ENCODE data around the gene SBK3.
"Not testable (repeated sequence)": the region's sequence is repeated elsewhere in the genome, so short reads cannot be mapped to it uniquely, and the experiment has no call there.

Gene SBK3

GRCh38 chr19:55502197-55502952 is 43.0 kb downstream of the SBK3 start:
- no peaks in the 10 kb centered on the region for H3K9me3 Mint-ChIP-seq
- H3K27ac Mint-ChIP-seq, result peak overlapping the region; percentile 3
- intact Hi-C loops (cut with micrococcal nuclease), result no loop called here
- no peak overlapping the region for H3K4me3 Mint-ChIP-seq
- H3K27me3 Mint-ChIP-seq, result peaks cover 19% of the 10 kb centered on the region
- no peaks in the 10 kb centered on the region for H3K36me3 Mint-ChIP-seq (ENCODE audit: low read depth)
- H3K4me1 Mint-ChIP-seq (ENCODE audit: low read depth), result peaks cover 19% of the 10 kb centered on the region

GRCh38 chr19:55500368-55500952 is 44.9 kb downstream of the SBK3 start:
- Mint-ChIP-seq H3K9me3 (no peaks in the 10 kb centered on the region), H3K4me3 (no peak overlapping the region), H3K4me1 (ENCODE audit: low read depth) (peaks cover 19% of the 10 kb centered on the region), H3K36me3 (ENCODE audit: low read depth) (no peaks in the 10 kb centered on the region), H3K27ac (peak overlapping the region; percentile 28), H3K27me3 (peaks cover 18% of the 10 kb centered on the region)
- intact Hi-C loops (cut with micrococcal nuclease), result no loop called here

GRCh38 chr19:55498246-55498840 is 47.0 kb downstream of the SBK3 start:
- intact Hi-C loops (cut with micrococcal nuclease), result no loop called here
- no peaks in the 10 kb centered on the region for H3K36me3 Mint-ChIP-seq (ENCODE audit: low read depth)
- peaks cover 17% of the 10 kb centered on the region for H3K4me1 Mint-ChIP-seq (ENCODE audit: low read depth)
- H3K27ac Mint-ChIP-seq, result no peak overlapping the region
- H3K9me3 Mint-ChIP-seq, result no peaks in the 10 kb centered on the region
- peaks cover 22% of the 10 kb centered on the region for H3K27me3 Mint-ChIP-seq
- H3K4me3 Mint-ChIP-seq, result no peak overlapping the region

GRCh38 chr19:55497763-55498162 is 47.6 kb downstream of the SBK3 start:
- Mint-ChIP-seq H3K4me3 (no peak overlapping the region), H3K4me1 (ENCODE audit: low read depth) (peaks cover 13% of the 10 kb centered on the region), H3K27ac (no peak overlapping the region), H3K27me3 (peaks cover 25% of the 10 kb centered on the region), H3K9me3 (no peaks in the 10 kb centered on the region), H3K36me3 (ENCODE audit: low read depth) (no peaks in the 10 kb centered on the region)
- intact Hi-C loops (cut with micrococcal nuclease), result no loop called here

GRCh38 chr19:55496820-55497219 is 48.5 kb downstream of the SBK3 start:
- H3K36me3 Mint-ChIP-seq (ENCODE audit: low read depth); H3K9me3 Mint-ChIP-seq; intact Hi-C loops (cut with micrococcal nuclease); H3K4me3 Mint-ChIP-seq; H3K27ac Mint-ChIP-seq: not testable (repeated sequence)
- H3K4me1 Mint-ChIP-seq (ENCODE audit: low read depth), result peaks cover 13% of the 10 kb centered on the region
- peaks cover 28% of the 10 kb centered on the region for H3K27me3 Mint-ChIP-seq

- peaks cover 34% of the 10 kb centered on the region for H3K27me3 Mint-ChIP-seq
- no peaks in the 10 kb centered on the region for H3K36me3 Mint-ChIP-seq (ENCODE audit: low read depth)
- intact Hi-C loops (cut with micrococcal nuclease), result no loop called here
- H3K4me3 Mint-ChIP-seq, result no peak overlapping the region
- H3K27ac Mint-ChIP-seq, result no peak overlapping the region
- peaks cover 13% of the 10 kb centered on the region for H3K4me1 Mint-ChIP-seq (ENCODE audit: low read depth)
- no peaks in the 10 kb centered on the region for H3K9me3 Mint-ChIP-seq
Observed at GRCh38 chr19:55495646-55496349, 49.5 kb downstream of the SBK3 start.

GRCh38 chr19:55494172-55494761 is 51.1 kb downstream of the SBK3 start:
- intact Hi-C loops (cut with micrococcal nuclease), result no loop called here
- Mint-ChIP-seq H3K9me3 (no peaks in the 10 kb centered on the region), H3K4me1 (ENCODE audit: low read depth) (peaks cover 13% of the 10 kb centered on the region), H3K27me3 (peaks cover 39% of the 10 kb centered on the region), H3K36me3 (ENCODE audit: low read depth) (no peaks in the 10 kb centered on the region), H3K4me3 (no peak overlapping the region), H3K27ac (no peak overlapping the region)

GRCh38 chr19:55493645-55494171 is 51.6 kb downstream of the SBK3 start:
- intact Hi-C loops (cut with micrococcal nuclease), result no loop called here
- Mint-ChIP-seq H3K27me3 (peaks cover 42% of the 10 kb centered on the region), H3K36me3 (ENCODE audit: low read depth) (no peaks in the 10 kb centered on the region), H3K4me3 (no peak overlapping the region), H3K27ac (no peak overlapping the region), H3K9me3 (no peaks in the 10 kb centered on the region), H3K4me1 (ENCODE audit: low read depth) (peaks cover 8% of the 10 kb centered on the region)

GRCh38 chr19:55493052-55493644 is 52.2 kb downstream of the SBK3 start:
- peaks cover 13% of the 10 kb centered on the region for H3K4me1 Mint-ChIP-seq (ENCODE audit: low read depth)
- no peaks in the 10 kb centered on the region for H3K36me3 Mint-ChIP-seq (ENCODE audit: low read depth)
- peaks cover 46% of the 10 kb centered on the region for H3K27me3 Mint-ChIP-seq
- H3K4me3 Mint-ChIP-seq, result no peak overlapping the region
- no peak overlapping the region for H3K27ac Mint-ChIP-seq
- no peaks in the 10 kb centered on the region for H3K9me3 Mint-ChIP-seq
- intact Hi-C loops (cut with micrococcal nuclease), result no loop called here

GRCh38 chr19:55492362-55492944 is 52.9 kb downstream of the SBK3 start:
- intact Hi-C loops (cut with micrococcal nuclease), result no loop called here
- peaks cover 20% of the 10 kb centered on the region for H3K4me1 Mint-ChIP-seq (ENCODE audit: low read depth)
- H3K4me3 Mint-ChIP-seq, result no peak overlapping the region
- no peaks in the 10 kb centered on the region for H3K9me3 Mint-ChIP-seq
- peaks cover 49% of the 10 kb centered on the region for H3K27me3 Mint-ChIP-seq
- H3K36me3 Mint-ChIP-seq (ENCODE audit: low read depth), result no peaks in the 10 kb centered on the region
- no peak overlapping the region for H3K27ac Mint-ChIP-seq

GRCh38 chr19:55491546-55492360 is 53.6 kb downstream of the SBK3 start:
- H3K27ac Mint-ChIP-seq, result no peak overlapping the region
- no peaks in the 10 kb centered on the region for H3K9me3 Mint-ChIP-seq
- intact Hi-C loops (cut with micrococcal nuclease), result no loop called here
- no peak overlapping the region for H3K4me3 Mint-ChIP-seq
- H3K36me3 Mint-ChIP-seq (ENCODE audit: low read depth), result no peaks in the 10 kb centered on the region
- H3K4me1 Mint-ChIP-seq (ENCODE audit: low read depth), result peaks cover 23% of the 10 kb centered on the region
- peaks cover 51% of the 10 kb centered on the region for H3K27me3 Mint-ChIP-seq
